ENCODE measurements around the gene SLC15A2. TPM values are rescaled to one million over a fixed set of nuclear protein-coding genes. Genes with fewer than 3 reads are reported as not detected.

SLC15A2 gene
- total RNA-seq, 3 donors from 2014 or later (not counting 1 experiment from before 2014, with no cell fraction given): 0.78 to 4.4 (median 2.2) TPM

DNA sequence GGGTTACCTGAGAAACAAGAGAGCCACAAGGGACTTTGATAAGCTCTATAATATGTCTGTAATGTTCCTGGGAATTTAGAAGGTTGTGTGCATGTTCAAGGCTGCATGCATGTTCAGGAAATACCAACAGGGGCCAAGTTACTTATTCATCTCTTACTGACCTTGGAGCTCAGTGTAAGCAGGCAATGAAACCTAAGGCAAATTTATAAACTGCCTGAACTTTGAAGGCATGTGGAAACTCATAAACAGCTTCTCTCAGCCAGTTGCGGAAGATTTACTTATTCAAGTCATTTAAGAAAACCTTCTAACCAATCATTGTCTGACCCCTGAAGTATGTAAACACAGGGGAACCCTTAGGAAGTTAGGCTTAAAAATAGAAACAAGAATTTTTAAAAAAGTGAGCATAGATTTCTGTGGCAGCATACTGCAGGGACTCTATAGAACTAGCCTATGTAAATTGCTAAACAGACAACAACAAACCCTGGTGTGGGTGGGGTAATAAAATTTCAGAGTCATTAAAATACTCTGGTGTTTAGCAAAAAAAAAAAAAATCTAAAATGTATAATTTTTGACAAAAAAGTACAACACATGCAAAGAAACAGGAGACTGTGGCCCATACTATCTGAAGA, 57.2 kb downstream of the SLC15A2 start:
- H3K27me3 ChIP-seq (ENCODE audit: control insufficient read depth, insufficient read depth, low read length): no peaks in the 10 kb centered on the region
- Mint-ChIP-seq H3K9me3 (peaks cover 6 to 8% of the 10 kb centered on the region in 2 donors), H3K4me1 (no peaks in the 10 kb centered on the region), H3K27me3 (ENCODE audit: low read depth in 2 of 2) (peaks cover 0 to 7% of the 10 kb centered on the region in 2 donors), H3K4me3 (no peak overlapping the region), H3K36me3 (peaks cover 18% of the 10 kb centered on the region), H3K27ac (no peak overlapping the region)
- intact Hi-C loops (cut with micrococcal nuclease): no loop called here
- DNase-seq (no peak), ATAC-seq (no peak)
- H3K27ac ChIP-seq (ENCODE audit: low read length): no peak overlapping the region
- peaks cover 3% of the 10 kb centered on the region for H3K9me3 ChIP-seq (ENCODE audit: control insufficient read depth, insufficient read depth, low read length)
- H3K36me3 ChIP-seq (ENCODE audit: control insufficient read depth, insufficient read depth, low read length): no peaks in the 10 kb centered on the region
- no peak overlapping the region for H3K4me3 ChIP-seq (ENCODE audit: low read length)
- no peaks in the 10 kb centered on the region for H3K4me1 ChIP-seq (ENCODE audit: control insufficient read depth, insufficient read depth, low read length)
- 100% methylated on average over 1 of the region's 1 CpG for WGBS (ENCODE audit: insufficient coverage)
- TF ChIP-seq, protein P1, sequence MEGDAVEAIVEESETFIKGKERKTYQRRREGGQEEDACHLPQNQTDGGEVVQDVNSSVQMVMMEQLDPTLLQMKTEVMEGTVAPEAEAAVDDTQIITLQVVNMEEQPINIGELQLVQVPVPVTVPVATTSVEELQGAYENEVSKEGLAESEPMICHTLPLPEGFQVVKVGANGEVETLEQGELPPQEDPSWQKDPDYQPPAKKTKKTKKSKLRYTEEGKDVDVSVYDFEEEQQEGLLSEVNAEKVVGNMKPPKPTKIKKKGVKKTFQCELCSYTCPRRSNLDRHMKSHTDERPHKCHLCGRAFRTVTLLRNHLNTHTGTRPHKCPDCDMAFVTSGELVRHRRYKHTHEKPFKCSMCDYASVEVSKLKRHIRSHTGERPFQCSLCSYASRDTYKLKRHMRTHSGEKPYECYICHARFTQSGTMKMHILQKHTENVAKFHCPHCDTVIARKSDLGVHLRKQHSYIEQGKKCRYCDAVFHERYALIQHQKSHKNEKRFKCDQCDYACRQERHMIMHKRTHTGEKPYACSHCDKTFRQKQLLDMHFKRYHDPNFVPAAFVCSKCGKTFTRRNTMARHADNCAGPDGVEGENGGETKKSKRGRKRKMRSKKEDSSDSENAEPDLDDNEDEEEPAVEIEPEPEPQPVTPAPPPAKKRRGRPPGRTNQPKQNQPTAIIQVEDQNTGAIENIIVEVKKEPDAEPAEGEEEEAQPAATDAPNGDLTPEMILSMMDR (IDR thresholded peaks at IDR 0.05): no peak

DNA sequence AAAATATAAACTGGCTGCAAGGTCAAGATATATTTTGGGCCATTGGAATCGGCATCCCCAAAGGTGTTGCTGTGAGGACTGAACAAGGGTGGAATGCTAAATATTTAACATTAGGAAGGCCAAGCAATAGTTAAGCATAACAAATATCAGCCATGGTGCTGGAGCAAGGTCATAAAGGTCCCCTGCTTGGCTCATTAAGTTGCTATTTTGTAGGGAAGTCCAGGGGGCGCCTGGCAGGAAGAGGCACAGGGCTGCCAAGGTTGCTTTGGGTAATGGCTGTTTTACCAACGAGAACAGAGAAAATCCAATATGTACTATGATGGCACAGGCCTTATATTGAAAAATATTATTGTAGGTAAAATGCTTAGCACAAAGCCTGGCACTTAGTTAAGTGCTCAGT, 62.2 kb downstream of the SLC15A2 start:
- no peaks in the 10 kb centered on the region for H3K27me3 ChIP-seq (ENCODE audit: control insufficient read depth, insufficient read depth, low read length)
- Mint-ChIP-seq H3K4me3 (no peak overlapping the region), H3K4me1 (no peaks in the 10 kb centered on the region), H3K27me3 (ENCODE audit: low read depth in 2 of 2) (peaks cover 0 to 4% of the 10 kb centered on the region in 2 donors), H3K9me3 (peaks cover 5 to 7% of the 10 kb centered on the region in 2 donors), H3K36me3 (peaks cover 8% of the 10 kb centered on the region), H3K27ac (no peak overlapping the region)
- H3K27ac ChIP-seq (ENCODE audit: low read length): no peak overlapping the region
- no peaks in the 10 kb centered on the region for H3K36me3 ChIP-seq (ENCODE audit: control insufficient read depth, insufficient read depth, low read length)
- WGBS (ENCODE audit: insufficient coverage): 85% methylated on average over 3 of the region's 3 CpGs
- no peak overlapping the region for H3K4me3 ChIP-seq (ENCODE audit: low read length)
- no peaks in the 10 kb centered on the region for H3K4me1 ChIP-seq (ENCODE audit: control insufficient read depth, insufficient read depth, low read length)
- TF ChIP-seq, protein P1 (IDR thresholded peaks at IDR 0.05): no peak
- peaks cover 3% of the 10 kb centered on the region for H3K9me3 ChIP-seq (ENCODE audit: control insufficient read depth, insufficient read depth, low read length)
- ATAC-seq (no peak), DNase-seq (no peak)
- intact Hi-C loops (cut with micrococcal nuclease): no loop called here

DNA sequence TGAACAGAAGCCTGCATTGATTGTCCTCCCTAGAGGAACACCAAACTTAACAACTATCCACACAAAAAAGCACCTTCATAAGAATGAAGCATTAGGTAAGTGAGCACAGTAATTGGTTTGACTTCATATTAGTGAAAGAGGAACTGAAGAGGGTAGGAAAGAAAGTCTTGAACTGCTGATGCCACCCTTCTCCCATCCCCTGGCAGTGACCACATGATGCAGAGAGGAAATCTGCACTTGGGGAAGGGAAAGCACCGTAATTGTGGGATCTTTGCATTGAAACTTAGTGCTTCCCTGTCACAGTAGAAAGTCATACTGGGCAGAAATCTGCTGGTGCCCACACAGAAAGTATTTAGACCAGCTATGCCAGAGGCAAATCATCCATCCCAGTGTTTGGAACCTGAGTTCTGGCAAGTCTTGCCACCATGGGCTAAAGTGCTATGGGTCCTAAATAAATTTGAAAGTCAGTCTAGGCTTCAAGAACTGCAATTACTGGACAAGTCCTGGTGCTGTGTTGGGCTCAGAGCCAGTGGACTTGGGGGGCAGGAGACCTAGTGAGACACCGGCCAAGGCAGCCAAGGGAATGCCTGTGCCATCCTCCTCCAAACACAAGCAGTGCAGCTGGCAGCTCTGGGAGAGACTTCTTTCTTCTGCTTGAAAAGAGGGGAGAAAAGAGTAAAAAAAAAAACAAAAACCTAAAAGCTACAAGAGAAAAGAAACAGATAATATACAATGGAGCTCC, 63.6 kb downstream of the SLC15A2 start:
- Mint-ChIP-seq H3K4me3 (no peak overlapping the region), H3K9me3 (peaks cover 2 to 3% of the 10 kb centered on the region in 2 donors), H3K4me1 (no peaks in the 10 kb centered on the region), H3K36me3 (no peaks in the 10 kb centered on the region), H3K27me3 (ENCODE audit: low read depth in 2 of 2) (peaks cover 0 to 4% of the 10 kb centered on the region in 2 donors), H3K27ac (no peak overlapping the region)
- 63% methylated on average over 2 of the region's 2 CpGs for WGBS (ENCODE audit: insufficient coverage)
- TF ChIP-seq, protein P1 (IDR thresholded peaks at IDR 0.05): no peak
- Histone ChIP-seq H3K27ac (ENCODE audit: low read length) (no peak overlapping the region), H3K4me1 (ENCODE audit: control insufficient read depth, insufficient read depth, low read length) (no peaks in the 10 kb centered on the region), H3K27me3 (ENCODE audit: control insufficient read depth, insufficient read depth, low read length) (no peaks in the 10 kb centered on the region), H3K9me3 (ENCODE audit: control insufficient read depth, insufficient read depth, low read length) (no peaks in the 10 kb centered on the region), H3K36me3 (ENCODE audit: control insufficient read depth, insufficient read depth, low read length) (no peaks in the 10 kb centered on the region), H3K4me3 (ENCODE audit: low read length) (no peak overlapping the region)
- intact Hi-C loops (cut with micrococcal nuclease): no loop called here
- no peak for ATAC-seq
- DNase-seq: peak in 1 of 2 donors; percentile 2
